Hepatocyte (in vitro differentiated cells): ENCODE measurements around the gene AMH. TPM values are rescaled to one million over a fixed set of nuclear protein-coding genes. Genes with fewer than 3 reads are reported as not detected.
A peak's percentile ranks its signal among the peaks of the same experiment; 100 is the strongest.

Source experiments
- DNase-seq: peaks from one replicate; pipeline ENCODE4 v3.0.0-alpha.2; 2016; ENCODE audit warnings: low spot score
- H2AFZ ChIP-seq: fragments of 200-600 bp; sonication (generic); 2 replicates; pipeline ENCODE4 v1.6.0; 2016; ENCODE audit warnings: antibody characterized with exemption, mild to moderate bottlenecking
- H3K27ac ChIP-seq: fragments of 200-600 bp; sonication (generic); 2 replicates; pipeline ENCODE4 v1.5.1; 2016; ENCODE audit warnings: mild to moderate bottlenecking
- H3K27me3 ChIP-seq: fragments of 200-600 bp; sonication (generic); 2 replicates; pipeline ENCODE4 v1.6.1; 2016
- H3K36me3 ChIP-seq: fragments of 200-600 bp; sonication (generic); replicated peaks from 2 replicates; pipeline ENCODE4 v1.5.1; 2016; ENCODE audit warnings: low read depth; ENCODE audit not compliant: insufficient read depth
- H3K4me1 ChIP-seq: fragments of 200-600 bp; sonication (generic); 2 replicates; pipeline ENCODE4 v1.5.1; 2016; ENCODE audit warnings: mild to moderate bottlenecking, moderate library complexity; ENCODE audit not compliant: insufficient read depth
- H3K4me2 ChIP-seq: fragments of 200-600 bp; sonication (generic); 2 replicates; pipeline ENCODE4 v1.6.0; 2016
- H3K4me3 ChIP-seq: fragments of 200-600 bp; sonication (generic); 2 replicates; pipeline ENCODE4 v1.5.1; 2016; ENCODE audit warnings: mild to moderate bottlenecking
- H3K79me2 ChIP-seq: fragments of 200-600 bp; sonication (generic); 2 replicates; pipeline ENCODE4 v1.6.0; 2017; ENCODE audit warnings: mild to moderate bottlenecking
- H3K9me2 ChIP-seq: fragments of 200-600 bp; sonication (generic); replicated peaks from 2 replicates; pipeline ENCODE4 v1.6.0; 2017; ENCODE audit warnings: mild to moderate bottlenecking; ENCODE audit not compliant: insufficient read depth
- H3K9me3 ChIP-seq: fragments of 200-600 bp; sonication (generic); 2 replicates; pipeline ENCODE4 v1.5.1; 2016; ENCODE audit warnings: low read depth, mild to moderate bottlenecking
- H4K20me1 ChIP-seq: fragments of 200-600 bp; sonication (generic); 2 replicates; pipeline ENCODE4 v1.6.0; 2016; ENCODE audit warnings: mild to moderate bottlenecking; ENCODE audit not compliant: insufficient read depth, poor library complexity, severe bottlenecking
- EZH2 ChIP-seq: fragments of 200-600 bp; sonication (generic); IDR thresholded peaks from 2 replicates; pipeline ENCODE4 v1.6.1; 2016; ENCODE audit warnings: antibody characterized with exemption, mild to moderate bottlenecking, borderline replicate concordance
- EZH2phosphoT487 ChIP-seq: fragments of 200-600 bp; sonication (generic); IDR thresholded peaks from one replicate; pipeline ENCODE4 v1.6.1; 2018; ENCODE audit warnings: antibody characterized with exemption, mild to moderate bottlenecking, low read depth, moderate library complexity; ENCODE audit not compliant: unreplicated experiment, severe bottlenecking
- WGBS: methylation state at CpG from one replicate; pipeline ENCODE4 v1.1.6; 2016; ENCODE audit warnings: low lambda C conversion rate; ENCODE audit errors: missing lambda C conversion rate; 5-methylcytosine and 5-hydroxymethylcytosine counted together
- polyA plus RNA-seq: library from polyadenylated mRNA; unstranded; fragments of >200 nt; fragmentation: Nextera tagmentation; extraction: Ambion mirVana; gene quantifications from 2 replicates; pipeline ENCODE4 v1.2.1, GENCODE V29; 2016
- total RNA-seq: library from RNA; depleted of rRNA; stranded (reverse); fragments of >200 nt; gene quantifications from 2 replicates; pipeline ENCODE4 v1.2.3, GENCODE V29; 2014
- TF ChIP-seq, protein P1 (sequence below): fragments of 200-600 bp; sonication (generic); IDR thresholded peaks from 2 replicates; pipeline ENCODE4 v1.5.1; 2016; ENCODE audit warnings: antibody characterized with exemption, mild to moderate bottlenecking; ENCODE audit not compliant: poor library complexity

AMH gene
- total and polyA plus RNA-seq, 2 experiments from 2014 or later: 8.2 to 20.9 TPM

DNA sequence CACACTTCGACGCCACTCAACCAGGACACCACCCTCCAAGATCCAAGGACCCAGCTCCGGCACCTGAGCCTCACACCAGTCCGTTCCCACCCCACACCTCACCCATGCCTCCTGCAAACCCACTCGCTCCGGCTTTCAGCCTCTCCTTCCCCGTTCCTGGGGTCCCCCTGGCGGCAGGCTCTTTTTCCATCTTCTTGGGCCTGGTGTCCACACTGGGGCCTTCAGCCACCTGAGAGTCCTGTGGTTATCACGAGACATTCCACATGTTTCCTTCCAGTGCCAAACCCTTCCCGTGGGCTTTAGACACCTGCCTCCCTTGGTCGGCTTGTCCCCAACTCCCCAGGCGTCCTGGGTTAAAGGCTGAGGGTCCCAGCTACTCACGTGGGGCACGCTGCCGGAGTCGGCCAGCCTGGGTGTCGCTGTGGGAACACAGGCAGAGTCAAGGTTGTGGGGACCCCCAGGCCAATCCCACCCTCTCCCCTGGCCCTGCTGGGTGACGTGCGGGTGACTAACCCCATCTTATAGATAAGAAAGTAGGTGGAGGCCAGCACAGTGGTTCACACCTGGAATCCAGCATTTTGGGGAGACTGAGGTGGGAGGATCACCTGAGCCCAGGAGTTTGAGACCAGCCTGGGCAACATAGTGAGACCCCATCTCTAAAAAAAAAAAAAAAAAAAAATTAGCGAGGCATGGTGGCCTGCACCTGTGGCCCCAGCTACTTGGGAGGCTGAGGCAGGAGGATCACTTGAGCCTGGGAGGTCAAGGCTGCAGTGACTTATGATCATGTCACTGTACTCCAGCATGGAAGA lies 5.1 kb downstream of the AMH start:
- no peaks in the 10 kb centered on the region for H3K27me3 ChIP-seq

DNA sequence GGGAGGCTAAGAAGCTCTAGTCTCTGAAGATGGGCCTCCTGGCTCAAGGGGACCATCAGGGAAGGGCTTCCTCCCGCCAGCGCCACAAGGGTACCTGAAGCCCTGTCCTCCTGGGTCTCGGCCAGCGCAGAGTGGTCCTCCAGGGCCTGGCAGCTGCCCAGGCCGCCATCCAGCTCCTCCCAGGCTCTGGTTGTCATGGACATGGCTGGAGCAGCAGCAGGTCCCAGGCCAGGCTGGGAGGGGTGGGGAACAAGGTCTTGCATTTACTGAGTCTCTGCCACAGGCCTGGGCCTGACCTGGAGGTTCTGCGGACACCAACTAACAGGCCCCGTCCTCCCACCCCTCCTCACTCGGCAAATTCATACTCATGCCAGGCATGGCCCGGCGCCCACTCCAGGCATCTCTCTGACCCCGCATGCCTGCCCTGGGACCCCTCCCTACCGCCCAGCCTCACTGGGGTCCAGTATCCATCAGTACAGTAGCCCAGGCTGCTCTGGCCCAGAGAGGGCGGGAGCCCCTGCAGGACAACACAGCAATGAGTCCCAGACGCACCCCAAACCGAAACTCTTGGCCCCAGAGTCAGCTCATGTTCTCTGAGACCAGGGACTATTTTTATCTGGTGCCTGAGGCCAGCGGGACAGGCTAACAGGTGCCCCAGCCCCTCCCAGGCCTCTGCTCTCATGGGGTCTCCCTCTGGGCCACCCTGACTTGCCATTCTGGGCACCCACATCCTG lies 6.2 kb downstream of the AMH start:
- Histone ChIP-seq H2AFZ (no peak overlapping the region), H3K4me3 (no peak overlapping the region), H3K4me2 (no peak overlapping the region), H3K9me2 (no peaks in the 10 kb centered on the region), H3K9me3 (no peaks in the 10 kb centered on the region), H3K27ac (no peak overlapping the region), H3K36me3 (no peaks in the 10 kb centered on the region), H3K4me1 (peaks cover 13% of the 10 kb centered on the region), H3K79me2 (no peaks in the 10 kb centered on the region), H4K20me1 (no peaks in the 10 kb centered on the region), H3K27me3 (no peaks in the 10 kb centered on the region)
- no peak for DNase-seq
- 96% methylated on average over 16 of the region's 16 CpGs for WGBS
- TF ChIP-seq EZH2phosphoT487: no peak
- TF ChIP-seq EZH2: no peak
- TF ChIP-seq, protein P1, sequence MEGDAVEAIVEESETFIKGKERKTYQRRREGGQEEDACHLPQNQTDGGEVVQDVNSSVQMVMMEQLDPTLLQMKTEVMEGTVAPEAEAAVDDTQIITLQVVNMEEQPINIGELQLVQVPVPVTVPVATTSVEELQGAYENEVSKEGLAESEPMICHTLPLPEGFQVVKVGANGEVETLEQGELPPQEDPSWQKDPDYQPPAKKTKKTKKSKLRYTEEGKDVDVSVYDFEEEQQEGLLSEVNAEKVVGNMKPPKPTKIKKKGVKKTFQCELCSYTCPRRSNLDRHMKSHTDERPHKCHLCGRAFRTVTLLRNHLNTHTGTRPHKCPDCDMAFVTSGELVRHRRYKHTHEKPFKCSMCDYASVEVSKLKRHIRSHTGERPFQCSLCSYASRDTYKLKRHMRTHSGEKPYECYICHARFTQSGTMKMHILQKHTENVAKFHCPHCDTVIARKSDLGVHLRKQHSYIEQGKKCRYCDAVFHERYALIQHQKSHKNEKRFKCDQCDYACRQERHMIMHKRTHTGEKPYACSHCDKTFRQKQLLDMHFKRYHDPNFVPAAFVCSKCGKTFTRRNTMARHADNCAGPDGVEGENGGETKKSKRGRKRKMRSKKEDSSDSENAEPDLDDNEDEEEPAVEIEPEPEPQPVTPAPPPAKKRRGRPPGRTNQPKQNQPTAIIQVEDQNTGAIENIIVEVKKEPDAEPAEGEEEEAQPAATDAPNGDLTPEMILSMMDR: no peak

More for the DNA sequence above, 5.1 kb downstream of the AMH start:
- Histone ChIP-seq H3K27ac (no peak overlapping the region), H3K9me2 (no peaks in the 10 kb centered on the region), H2AFZ (peak overlapping the region; percentile 40), H3K4me1 (peaks cover 13% of the 10 kb centered on the region), H3K4me3 (no peak overlapping the region), H3K36me3 (no peaks in the 10 kb centered on the region), H4K20me1 (no peaks in the 10 kb centered on the region), H3K79me2 (no peaks in the 10 kb centered on the region), H3K9me3 (no peaks in the 10 kb centered on the region), H3K4me2 (peak overlapping the region; percentile 91)
- DNase-seq: peak; percentile 81
- 51% methylated on average over 20 of the region's 20 CpGs for WGBS
- TF ChIP-seq EZH2phosphoT487: no peak
- TF ChIP-seq, protein P1: peak; percentile 52
- no peak for TF ChIP-seq EZH2

DNA sequence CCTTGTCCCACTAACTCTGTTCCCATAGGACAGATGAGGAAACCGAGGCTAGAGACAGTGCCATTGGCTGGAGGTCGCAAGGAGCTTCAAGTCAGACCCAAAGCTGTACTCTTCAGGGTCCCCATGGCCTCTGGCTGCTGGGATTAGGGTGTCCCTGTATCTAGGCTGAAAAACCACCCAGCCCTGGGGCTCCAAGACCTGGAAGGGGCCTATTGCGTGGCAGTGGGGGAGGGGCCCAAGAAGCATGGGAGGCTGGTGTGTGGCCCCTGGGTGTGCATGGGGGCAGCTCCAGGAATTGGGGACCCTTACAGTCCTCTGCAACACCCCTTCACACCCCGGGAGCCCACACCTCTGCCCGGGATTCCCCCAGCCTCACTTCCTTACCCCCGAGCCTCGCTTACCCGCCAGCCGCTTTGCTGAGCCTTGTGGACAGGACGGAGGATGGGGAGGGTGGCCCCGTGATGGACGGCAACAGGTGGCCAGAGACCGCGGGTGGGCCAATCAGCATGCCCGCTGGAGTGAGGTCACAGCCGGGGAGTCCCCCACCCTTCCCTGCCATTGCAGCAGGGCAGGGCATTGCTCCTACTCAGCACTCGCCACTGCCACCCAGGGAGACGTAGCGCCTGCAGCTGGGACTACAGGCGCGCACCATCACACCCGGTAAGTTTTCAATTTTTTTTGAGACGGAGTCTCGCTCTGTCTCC lies 7.0 kb downstream of the AMH start, which contains the start of gene JSRP1:
TSS of gene JSRP1 (minus strand) at position 436 of the 704 bp plus-strand sequence. CDS start 1,103 bp downstream, outside the sequence.
- H3K9me2 ChIP-seq: no peaks in the 10 kb centered on the region
- TF ChIP-seq EZH2phosphoT487: no peak
- TF ChIP-seq EZH2: no peak
- TF ChIP-seq, protein P1: no peak
- H3K27me3 ChIP-seq: no peaks in the 10 kb centered on the region
- H3K4me1 ChIP-seq: peaks cover 13% of the 10 kb centered on the region
- no peak within 1 kb of the TSS for H3K4me3 ChIP-seq
- H3K36me3 ChIP-seq: no peaks in the 10 kb centered on the region
- no peak for DNase-seq
- 90% methylated on average over 24 of the region's 24 CpGs for WGBS
- H3K9me3 ChIP-seq: no peaks in the 10 kb centered on the region
- no peak within 1 kb of the TSS for H2AFZ ChIP-seq
- no peaks in the 10 kb centered on the region for H4K20me1 ChIP-seq
- H3K79me2 ChIP-seq: no peaks in the 10 kb centered on the region
- H3K27ac ChIP-seq: no peak within 1 kb of the TSS
- H3K4me2 ChIP-seq: no peak within 1 kb of the TSS
